HG02852 (cell line): ENCODE results near the gene RTRAF.

ENCODE experiments used
- ATAC-seq: cut with Tn5 transposase; IDR thresholded peaks from one replicate; pipeline ENCODE4 v1.9.1; 2021; ENCODE audit warnings: mild to moderate bottlenecking, moderate library complexity; ENCODE audit not compliant: unreplicated experiment

The RTRAF gene

GRCh38 chr14:51989293-51990234 lies at the start of gene RTRAF:
Gene RTRAF, plus strand, starts transcription at chr14:51989546. Its CDS starts 94 bp downstream, at chr14:51989640.
- peak; percentile 92 for ATAC-seq

DNA sequence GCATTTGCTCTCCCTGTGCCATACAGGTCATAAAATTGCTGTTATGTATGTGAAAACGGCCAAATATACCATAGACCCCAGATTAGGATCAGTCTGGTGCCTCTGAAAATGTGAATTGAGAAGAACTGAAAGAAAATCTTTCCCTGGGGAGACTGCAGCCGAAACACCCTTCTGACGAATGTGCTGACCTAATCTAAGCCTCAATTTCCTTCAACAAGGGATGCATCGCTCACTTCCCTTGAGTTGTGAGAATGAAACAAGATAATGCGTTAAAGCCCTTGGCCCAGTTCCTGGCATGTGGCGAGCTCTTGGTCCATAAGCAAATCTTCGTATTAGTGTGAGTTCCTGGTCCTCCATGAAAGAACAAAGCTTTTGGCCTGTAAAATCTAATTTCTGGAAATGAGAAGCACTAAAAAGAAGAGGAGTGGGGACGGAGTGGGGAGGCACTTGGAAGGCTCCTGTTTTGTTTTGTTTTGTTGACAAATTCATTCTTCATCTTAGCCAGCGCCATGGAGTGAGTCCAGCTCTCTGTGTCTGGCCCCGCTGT lies 49.5 kb upstream of the RTRAF start:
- ATAC-seq, result peak; percentile 55

DNA sequence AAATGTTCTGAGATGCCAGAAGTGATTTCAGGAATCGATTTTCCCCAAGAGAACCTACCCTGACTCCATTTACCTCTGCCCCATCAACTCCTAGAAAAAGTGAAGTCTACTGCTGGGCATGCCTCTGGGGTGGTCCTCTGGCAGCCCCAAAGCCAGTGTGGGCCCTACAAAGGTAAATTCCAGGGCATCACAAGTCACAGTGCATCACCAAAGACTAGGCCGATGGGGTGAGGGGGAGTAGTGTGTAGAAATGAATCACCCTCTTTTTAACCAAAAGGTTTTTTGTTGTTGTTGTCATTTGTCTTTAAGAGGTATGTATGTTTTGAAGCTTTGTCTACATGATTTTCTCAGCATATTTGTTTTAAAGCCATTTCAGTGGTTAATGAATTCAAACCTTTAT lies 46.4 kb upstream of the RTRAF start:
- no peak for ATAC-seq

DNA sequence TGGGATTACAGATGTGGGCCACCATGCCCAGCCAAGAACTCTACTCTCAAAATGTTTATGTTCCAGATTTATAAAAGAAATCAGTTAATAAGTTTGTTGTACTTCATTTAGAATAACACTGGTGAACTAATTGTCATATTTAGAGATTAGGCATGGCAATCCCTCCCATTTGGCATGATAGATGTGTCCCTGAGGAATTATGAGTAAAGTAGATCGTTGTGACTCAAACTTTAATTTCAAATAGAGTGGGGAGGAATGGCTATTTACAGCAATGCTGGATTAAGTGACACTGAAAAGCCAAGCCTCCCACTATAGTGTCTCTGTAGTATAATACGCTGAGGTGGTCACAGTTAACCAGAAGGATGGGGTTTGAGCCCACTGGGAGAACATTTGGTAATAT lies 39.3 kb upstream of the RTRAF start:
- ATAC-seq, result no peak

DNA sequence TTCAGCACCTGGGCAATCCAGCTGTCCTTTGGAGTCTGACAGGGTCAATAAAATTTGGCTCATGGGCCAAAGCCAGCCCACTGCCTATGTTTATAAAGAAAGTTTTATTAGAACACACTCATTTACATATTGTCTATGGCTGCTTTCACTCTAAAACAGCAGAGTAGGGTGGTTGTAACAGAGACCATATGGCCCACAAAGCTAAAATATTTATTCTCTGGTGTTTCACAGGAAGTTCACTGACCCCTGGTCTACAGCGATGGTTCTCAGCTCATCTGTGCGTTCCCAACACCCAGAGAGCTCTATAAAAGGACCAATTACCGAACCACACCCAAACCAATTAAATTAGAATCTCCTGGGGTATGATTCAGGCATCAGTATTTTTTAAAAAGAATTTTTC lies 37.7 kb upstream of the RTRAF start:
- no peak for ATAC-seq

- no peak for ATAC-seq
Measured at GRCh38 chr14:51954031-51954430, 35.3 kb upstream of the RTRAF start.

GRCh38 chr14:51954657-51955056 lies 34.7 kb upstream of the RTRAF start:
- no peak for ATAC-seq

DNA sequence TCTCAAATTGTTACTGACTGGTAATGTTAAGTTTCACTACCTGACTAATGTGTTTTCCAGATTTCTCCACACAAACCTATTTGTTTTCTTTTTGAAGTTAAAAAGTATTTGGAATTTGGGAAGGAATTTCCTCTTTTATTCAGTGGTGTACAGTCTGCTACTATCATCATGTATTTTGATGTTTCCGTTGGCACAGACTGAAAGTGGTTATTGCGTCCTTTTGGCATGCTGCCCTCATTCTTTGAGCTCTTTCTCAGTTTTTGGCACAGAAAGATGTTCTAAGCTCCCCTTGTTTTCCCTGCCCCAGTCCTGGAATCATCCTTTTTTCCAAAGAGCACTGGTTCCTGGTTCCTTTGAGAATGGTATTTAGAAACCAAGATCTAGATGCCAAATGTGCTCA lies 31.4 kb upstream of the RTRAF start:
- ATAC-seq, result no peak

DNA sequence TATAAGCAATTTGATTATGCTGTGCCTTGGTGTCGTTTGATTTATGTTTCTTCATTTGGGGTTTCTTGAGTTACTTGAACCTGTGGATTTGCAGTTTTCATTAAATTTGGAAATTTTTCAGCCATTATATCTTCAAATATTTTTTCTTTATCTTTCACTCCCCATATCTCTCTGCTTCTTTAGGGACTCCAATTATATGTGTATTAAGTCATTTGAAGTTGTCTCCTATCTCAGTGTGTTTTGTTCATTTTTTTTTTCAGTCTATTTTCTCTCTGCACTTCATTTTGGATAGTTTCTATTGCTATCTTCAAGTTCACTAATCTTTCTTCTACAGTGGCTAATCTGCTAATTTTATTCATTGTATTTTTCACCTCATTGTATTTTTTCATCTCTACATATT lies 29.4 kb upstream of the RTRAF start:
- no peak for ATAC-seq

GRCh38 chr14:51960866-51961265 lies 28.5 kb upstream of the RTRAF start:
- no peak for ATAC-seq

DNA sequence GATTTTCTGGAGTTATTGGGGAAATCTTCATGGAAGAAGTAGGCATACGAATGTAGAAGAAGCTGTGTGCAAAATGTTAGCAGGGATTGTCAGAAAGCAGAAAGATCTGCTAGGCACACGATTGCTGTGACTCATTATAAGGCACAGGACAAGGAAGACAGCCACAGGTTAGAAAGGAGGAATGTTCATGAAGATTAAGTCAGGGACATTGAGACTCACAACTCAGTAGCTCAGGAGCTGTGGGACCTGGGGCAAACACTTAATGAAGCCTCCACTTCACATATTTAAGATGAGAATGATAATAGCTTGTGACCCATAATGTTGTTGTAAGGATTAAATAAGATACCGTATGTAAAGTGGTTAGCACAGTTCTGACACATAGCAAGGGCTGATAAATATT lies 26.6 kb upstream of the RTRAF start:
- no peak for ATAC-seq

- no peak for ATAC-seq
Measured at GRCh38 chr14:51963286-51963685, 26.1 kb upstream of the RTRAF start.

GRCh38 chr14:51967521-51967920 lies 21.8 kb upstream of the RTRAF start:
- ATAC-seq, result no peak

DNA sequence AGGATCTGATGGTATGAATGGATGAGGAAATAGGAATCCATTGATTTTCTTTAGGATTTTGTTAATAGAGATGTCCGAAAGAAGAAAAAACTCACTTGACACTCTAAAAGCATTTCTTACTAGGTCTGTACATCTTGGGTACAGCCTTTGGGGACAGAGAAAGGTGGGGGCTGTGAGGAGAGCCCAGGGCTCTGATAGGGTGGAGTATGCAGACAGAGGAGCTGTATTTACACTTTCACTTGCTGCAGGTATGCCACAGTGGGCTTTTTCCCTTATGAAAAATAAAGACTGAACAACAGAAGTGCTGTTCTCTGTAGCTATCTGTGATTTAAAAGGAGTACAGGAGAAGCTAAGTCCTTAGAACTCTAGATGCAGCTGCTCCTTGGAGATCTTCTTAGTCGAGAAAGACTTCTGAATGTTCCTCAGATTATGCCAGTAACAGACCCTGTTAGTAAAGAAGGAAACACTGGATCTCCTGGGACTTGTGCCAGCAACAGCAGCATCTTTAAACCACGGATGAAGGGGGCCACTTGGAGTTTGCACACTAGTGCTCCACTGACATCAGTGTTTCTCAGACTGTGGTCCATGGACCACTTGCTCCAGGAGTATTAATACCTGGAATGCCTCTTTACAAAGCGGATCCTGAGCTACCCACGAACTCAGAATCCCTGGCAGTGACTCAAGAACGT lies 19.4 kb upstream of the RTRAF start:
- ATAC-seq, result no peak

DNA sequence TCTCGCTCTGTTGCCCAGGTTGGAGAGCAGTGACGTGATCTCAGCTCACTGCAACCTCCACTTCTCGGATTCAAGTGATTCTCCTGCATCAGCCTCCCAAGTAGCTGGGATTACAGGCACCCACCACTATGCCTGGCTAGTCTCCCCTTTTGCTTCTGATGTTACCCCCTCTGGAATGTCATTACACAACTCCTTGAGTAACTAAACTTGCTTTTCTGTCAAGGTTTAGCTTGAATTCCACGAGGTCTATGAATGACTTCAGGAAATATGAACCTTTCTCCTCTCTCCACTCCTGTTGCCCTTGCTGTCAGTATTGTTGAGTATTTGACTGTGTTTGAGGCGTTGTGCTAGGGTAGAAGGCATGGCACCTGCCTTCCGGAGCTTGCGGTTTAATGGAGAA lies 16.8 kb upstream of the RTRAF start:
- ATAC-seq, result no peak

GRCh38 chr14:51977075-51977474 lies 12.3 kb upstream of the RTRAF start:
- ATAC-seq, result no peak

GRCh38 chr14:51978681-51979085 lies 10.7 kb upstream of the RTRAF start:
- no peak for ATAC-seq

DNA sequence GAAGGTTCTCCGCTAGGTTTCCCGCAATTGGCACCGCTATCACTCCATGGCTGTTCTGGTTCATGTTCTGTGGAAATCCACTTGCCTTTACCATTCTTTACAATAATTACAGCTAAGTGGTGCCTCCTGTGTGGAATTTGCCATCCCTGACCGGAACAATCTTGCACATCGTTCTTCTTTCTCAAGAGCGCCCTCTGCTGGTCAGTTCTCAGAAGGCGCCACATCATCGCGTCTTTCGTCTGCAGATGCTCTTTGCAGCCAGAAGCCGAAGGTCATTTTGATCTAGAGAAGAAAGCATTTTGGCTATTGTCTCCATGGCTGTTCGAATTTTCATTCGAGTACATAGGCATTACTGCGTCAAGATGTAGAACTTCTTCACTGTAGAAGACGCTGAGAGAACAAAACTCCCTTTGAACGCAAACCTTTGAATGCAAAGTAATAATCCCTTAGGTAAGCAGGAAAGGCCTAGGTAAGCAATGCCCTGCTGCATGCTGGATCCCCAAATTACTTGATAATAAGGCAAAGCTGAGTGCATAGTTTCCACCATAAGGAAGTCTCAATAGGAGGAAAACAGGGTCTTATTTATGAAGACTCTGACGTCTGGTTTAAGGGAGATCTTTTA lies 10.1 kb upstream of the RTRAF start:
- no peak for ATAC-seq

- peak; percentile 78 for ATAC-seq
Measured at GRCh38 chr14:51981218-51981854, 8.0 kb upstream of the RTRAF start.

DNA sequence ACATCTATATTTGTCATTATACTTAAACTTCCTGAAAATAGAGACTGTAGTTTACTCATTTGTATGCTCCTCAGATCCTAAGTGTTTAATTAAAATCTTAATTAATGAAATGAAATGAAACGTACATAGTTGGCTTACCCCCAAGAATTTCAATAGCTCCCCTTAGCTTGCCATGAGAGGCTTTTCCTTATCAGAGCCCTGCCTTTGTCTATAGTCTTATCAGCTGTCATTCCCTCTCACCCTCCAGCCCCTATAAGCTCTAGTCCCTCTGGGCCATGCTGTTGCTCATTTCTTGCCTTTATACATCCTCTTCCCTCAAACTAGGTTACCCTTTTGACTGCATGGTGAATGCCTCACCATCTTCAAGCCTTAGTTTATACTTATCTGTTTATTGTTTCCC lies 1.1 kb upstream of the RTRAF start:
- ATAC-seq, result no peak

- no peak for ATAC-seq
Measured at GRCh38 chr14:51990488-51990887, 1.1 kb downstream of the RTRAF start.
